NT2/D1 (cell line): ENCODE measurements around the gene TTL.

Experiments
- YY1 ChIP-seq: IDR thresholded peaks from 2 replicates; pipeline ENCODE4 v1.6.1; 2011; ENCODE audit not compliant: insufficient read length, insufficient read depth
- ZNF274 ChIP-seq: IDR thresholded peaks from 2 replicates; pipeline ENCODE4 v1.6.1; 2011; ENCODE audit warnings: mild to moderate bottlenecking, low read depth, low read length

- TF ChIP-seq ZNF274 (no peak), YY1 (no peak)
Measured at GRCh38 chr2:112433932-112434730, 47.8 kb upstream of the TTL start.
